ENCODE measurements around the gene PFDN5. TPM values are rescaled to one million over a fixed set of nuclear protein-coding genes. Genes with fewer than 3 reads are reported as not detected.
A peak's percentile ranks its signal among the peaks of the same experiment; 100 is the strongest.

PFDN5 gene
- polyA plus RNA-seq, 1 experiment, result 991 TPM

DNA sequence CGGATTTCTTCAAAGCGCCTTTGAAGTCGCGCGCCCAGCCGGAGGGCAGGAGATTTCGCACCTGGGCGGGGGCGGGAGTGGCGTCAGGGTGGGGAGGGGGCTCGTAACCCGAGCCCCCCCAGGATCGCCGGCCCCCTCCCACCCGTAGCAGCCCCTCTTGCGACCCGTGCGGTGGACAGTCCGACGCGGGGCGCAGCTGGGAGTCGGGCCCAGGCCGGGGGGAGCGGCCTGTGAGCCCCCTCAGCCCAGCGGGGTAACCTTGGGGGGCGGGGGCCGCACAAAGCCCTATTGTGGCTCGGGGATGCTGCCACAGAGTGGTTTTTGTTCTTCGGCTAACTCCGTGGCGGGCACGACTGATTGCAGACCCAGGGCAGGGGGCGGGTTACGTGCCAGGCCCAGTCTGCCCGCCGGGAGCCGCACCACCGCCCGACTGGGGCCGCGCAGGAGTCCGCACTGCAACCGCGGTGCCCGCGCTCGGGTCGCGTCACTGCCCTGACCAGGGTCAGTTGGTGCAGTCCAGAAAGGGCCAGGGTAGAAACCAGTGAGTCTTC is 30.2 kb downstream of the PFDN5 start:
- H3K27me3 ChIP-seq (ENCODE audit: control insufficient read depth, insufficient read depth, low read length), result peaks cover 12% of the 10 kb centered on the region
- ChIA-PET POLR2A (interaction anchor here (0.9 to 2.4 kb wide), 4 partner anchors 19 to 183 kb away, joined by 3 to 17 read pairs (median 3); partner anchors contain the start of gene SP1), CTCF (interaction anchor here (0.6 to 5.8 kb wide), 8 partner anchors 8 to 183 kb away, joined by 3 to 84 read pairs (median 7); partner anchors contain the start of gene SP7)
- no peak overlapping the region for H3K27ac ChIP-seq (ENCODE audit: low read depth, low read length)
- H3K4me3 ChIP-seq (ENCODE audit: low read depth, low read length), result peak overlapping the region; percentile 61
- DNase-seq (ENCODE audit: low read depth, low spot score), result no peak
- H3K9me3 ChIP-seq (ENCODE audit: control insufficient read depth, insufficient read depth, low read length), result no peaks in the 10 kb centered on the region
- TF ChIP-seq, protein P1, sequence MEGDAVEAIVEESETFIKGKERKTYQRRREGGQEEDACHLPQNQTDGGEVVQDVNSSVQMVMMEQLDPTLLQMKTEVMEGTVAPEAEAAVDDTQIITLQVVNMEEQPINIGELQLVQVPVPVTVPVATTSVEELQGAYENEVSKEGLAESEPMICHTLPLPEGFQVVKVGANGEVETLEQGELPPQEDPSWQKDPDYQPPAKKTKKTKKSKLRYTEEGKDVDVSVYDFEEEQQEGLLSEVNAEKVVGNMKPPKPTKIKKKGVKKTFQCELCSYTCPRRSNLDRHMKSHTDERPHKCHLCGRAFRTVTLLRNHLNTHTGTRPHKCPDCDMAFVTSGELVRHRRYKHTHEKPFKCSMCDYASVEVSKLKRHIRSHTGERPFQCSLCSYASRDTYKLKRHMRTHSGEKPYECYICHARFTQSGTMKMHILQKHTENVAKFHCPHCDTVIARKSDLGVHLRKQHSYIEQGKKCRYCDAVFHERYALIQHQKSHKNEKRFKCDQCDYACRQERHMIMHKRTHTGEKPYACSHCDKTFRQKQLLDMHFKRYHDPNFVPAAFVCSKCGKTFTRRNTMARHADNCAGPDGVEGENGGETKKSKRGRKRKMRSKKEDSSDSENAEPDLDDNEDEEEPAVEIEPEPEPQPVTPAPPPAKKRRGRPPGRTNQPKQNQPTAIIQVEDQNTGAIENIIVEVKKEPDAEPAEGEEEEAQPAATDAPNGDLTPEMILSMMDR (IDR thresholded peaks at IDR 0.05; ENCODE audit: low read depth, low read length), result no peak

DNA sequence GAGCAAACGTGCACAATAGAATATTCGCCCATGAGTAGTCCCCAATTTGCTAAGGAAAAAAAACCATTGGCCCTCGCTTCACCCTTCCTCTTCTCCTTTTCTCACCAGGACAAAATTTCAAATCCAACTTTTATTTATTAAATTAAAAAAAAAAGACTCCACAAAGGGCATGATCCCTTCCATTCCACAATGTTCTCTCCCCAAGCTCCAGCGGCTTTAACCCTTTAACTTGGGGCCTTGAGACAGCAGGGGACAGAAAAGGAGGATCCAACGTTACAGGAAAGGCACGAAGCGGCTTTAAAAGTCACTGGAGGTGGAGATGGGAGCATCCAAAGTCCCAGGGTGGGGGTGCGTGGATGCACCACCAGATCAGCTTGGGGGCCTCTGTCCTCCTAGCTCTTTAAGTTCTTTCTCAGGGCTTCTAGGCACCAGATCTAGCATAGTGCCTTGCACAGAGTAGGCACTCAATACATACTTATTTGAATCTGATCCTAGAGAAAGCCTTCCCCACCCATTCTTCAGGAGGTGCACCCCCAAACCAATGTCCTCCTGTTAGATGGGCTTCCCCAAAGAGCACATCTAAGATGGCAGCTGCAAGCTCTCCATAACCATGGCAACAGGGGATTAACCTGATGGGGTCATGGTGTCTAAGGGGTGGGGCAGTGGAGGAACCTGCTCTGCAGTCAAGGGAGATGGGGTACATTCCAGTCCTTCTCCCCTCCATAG is 31.3 kb downstream of the PFDN5 start:
- H3K27me3 ChIP-seq (ENCODE audit: control insufficient read depth, insufficient read depth, low read length), result peaks cover 17% of the 10 kb centered on the region
- TF ChIP-seq, protein P1 (IDR thresholded peaks at IDR 0.05; ENCODE audit: low read depth, low read length), result no peak
- no peaks in the 10 kb centered on the region for H3K9me3 ChIP-seq (ENCODE audit: control insufficient read depth, insufficient read depth, low read length)
- DNase-seq (ENCODE audit: low read depth, low spot score), result no peak
- no peak overlapping the region for H3K4me3 ChIP-seq (ENCODE audit: low read depth, low read length)
- H3K27ac ChIP-seq (ENCODE audit: low read depth, low read length), result no peak overlapping the region
- POLR2A ChIA-PET, result interaction anchor here (0.6 to 1.0 kb wide), 3 partner anchors 9 to 182 kb away, joined by 3 to 4 read pairs (median 4); partner anchors contain the start of gene SP7
- CTCF ChIA-PET, result interaction anchor here (1.1 to 5.8 kb wide), 6 partner anchors 18 to 186 kb away, joined by 3 to 84 read pairs (median 4); no protein-coding TSS in a partner anchor

DNA sequence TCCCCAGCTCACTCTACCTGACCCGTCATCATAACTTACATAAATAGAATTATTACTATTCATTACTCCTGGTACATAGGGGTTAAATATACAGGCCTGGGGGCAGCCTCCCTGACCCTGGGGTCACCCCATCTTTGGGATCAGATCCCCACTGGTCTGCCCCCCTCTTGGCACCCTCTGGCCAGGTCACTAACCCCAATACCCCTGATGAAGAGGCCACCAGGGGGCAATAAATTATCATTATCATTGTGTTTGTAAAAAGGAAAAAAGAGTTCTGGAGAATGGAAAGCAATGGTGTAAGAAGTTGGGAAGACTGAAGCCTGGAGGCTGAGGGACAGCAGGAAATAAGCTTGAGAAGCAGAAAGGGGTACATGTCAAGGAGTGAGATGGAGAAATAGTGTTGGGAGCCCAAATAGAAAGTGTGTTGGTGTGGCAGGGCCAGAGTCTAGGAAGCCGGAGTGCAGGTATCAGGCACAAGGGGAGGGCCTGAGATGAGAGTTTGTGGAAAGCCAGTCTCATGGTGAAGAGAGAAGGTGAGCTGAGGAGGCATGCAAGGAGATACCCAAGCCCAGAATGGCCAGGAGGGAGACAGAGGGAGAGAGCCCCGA is 32.2 kb downstream of the PFDN5 start:
- Histone ChIP-seq H3K27me3 (ENCODE audit: control insufficient read depth, insufficient read depth, low read length) (peaks cover 23% of the 10 kb centered on the region), H3K9me3 (ENCODE audit: control insufficient read depth, insufficient read depth, low read length) (no peaks in the 10 kb centered on the region), H3K4me3 (ENCODE audit: low read depth, low read length) (no peak overlapping the region), H3K27ac (ENCODE audit: low read depth, low read length) (no peak overlapping the region)
- ChIA-PET CTCF (interaction anchor here (0.6 to 5.8 kb wide), 9 partner anchors 11 to 185 kb away, joined by 3 to 84 read pairs (median 4); no protein-coding TSS in a partner anchor), POLR2A (interaction anchor here (0.6 to 1.0 kb wide), 2 partner anchors 88 to 181 kb away, joined by 4 read pairs; no protein-coding TSS in a partner anchor)
- DNase-seq (ENCODE audit: low read depth, low spot score), result no peak
- TF ChIP-seq, protein P1 (IDR thresholded peaks at IDR 0.05; ENCODE audit: low read depth, low read length), result peak; percentile 33; the same call in 1 of the 2 replicates

DNA sequence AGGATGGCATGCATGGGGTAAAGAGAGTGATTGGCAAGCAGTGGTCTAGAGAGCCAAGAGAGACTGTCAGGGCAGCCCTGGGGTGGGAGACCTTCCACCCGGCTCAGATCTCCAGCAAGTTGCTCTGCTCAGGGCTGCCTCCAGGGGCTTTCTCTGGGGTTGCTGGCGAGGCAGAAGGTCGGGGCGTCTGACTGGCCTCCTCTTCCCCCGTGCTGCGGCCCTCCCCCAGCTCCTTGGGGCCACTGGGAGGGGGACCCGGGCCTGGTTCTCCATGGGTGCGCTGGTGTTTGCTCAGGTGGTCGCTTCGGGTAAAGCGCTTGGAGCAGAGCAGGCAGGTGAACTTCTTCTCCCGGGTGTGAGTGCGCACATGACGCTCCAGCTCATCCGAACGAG is 32.7 kb downstream of the PFDN5 start:
- TF ChIP-seq, protein P1 (IDR thresholded peaks at IDR 0.05; ENCODE audit: low read depth, low read length), result no peak
- Histone ChIP-seq H3K4me3 (ENCODE audit: low read depth, low read length) (no peak overlapping the region), H3K27ac (ENCODE audit: low read depth, low read length) (no peak overlapping the region), H3K9me3 (ENCODE audit: control insufficient read depth, insufficient read depth, low read length) (no peaks in the 10 kb centered on the region), H3K27me3 (ENCODE audit: control insufficient read depth, insufficient read depth, low read length) (peaks cover 28% of the 10 kb centered on the region)
- CTCF ChIA-PET, result interaction anchor here (0.6 to 5.8 kb wide), 7 partner anchors 11 to 181 kb away, joined by 3 to 84 read pairs (median 4); no protein-coding TSS in a partner anchor
- DNase-seq (ENCODE audit: low read depth, low spot score), result no peak
- POLR2A ChIA-PET, result no interaction called here

Data from AG04450 (cell line).